GM12892 (cell line): Measurements from ENCODE around the gene DNAH1.

Experiments
- POLR2A ChIP-seq: IDR thresholded peaks from 2 replicates; pipeline ENCODE4 v1.6.1; 2011; ENCODE audit warnings: low read depth, low read length, control low read depth
- POLR2AphosphoS5 ChIP-seq: IDR thresholded peaks from 2 replicates; pipeline ENCODE4 v1.6.1; 2011; ENCODE audit warnings: low read depth, low read length, control low read depth
- TAF1 ChIP-seq: IDR thresholded peaks from 2 replicates; pipeline ENCODE4 v1.6.1; 2011; ENCODE audit warnings: low read depth, mild to moderate bottlenecking, control low read depth, low read length, borderline replicate concordance

DNA sequence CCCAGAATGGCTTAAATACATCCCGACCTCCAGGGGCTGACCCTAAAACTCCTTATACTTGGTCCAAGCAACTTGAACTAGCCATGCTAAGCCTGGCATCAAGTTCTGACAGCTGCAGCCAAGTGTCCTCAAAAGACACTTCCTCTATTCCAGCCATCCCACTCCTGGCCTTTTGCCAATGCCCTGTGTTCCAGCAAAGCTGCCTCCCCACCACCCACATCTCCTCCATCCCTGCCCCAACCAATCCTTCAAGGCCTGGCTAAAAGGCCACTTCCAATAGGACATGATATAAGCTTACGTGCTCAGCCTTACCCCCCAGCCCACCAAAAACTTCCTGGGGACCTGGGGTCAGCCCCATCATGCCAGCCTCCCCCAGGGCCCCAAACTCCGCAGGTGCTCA is 87.8 kb downstream of the DNAH1 start:
- no peak for TF ChIP-seq POLR2AphosphoS5
- TF ChIP-seq POLR2A = no peak
- no peak for TF ChIP-seq TAF1
